ENCODE results near the gene TSSK3.
"Not testable (repeated sequence)": the region's sequence is repeated elsewhere in the genome, so short reads cannot be mapped to it uniquely, and the experiment has no call there.

TSSK3 gene

GRCh38 chr1:32338637-32339145 lies 23.6 kb upstream of the TSSK3 start:
- DNase-seq: no peak

GRCh38 chr1:32339363-32339978 lies 22.9 kb upstream of the TSSK3 start:
- DNase-seq: no peak

GRCh38 chr1:32341186-32341757 lies 21.1 kb upstream of the TSSK3 start:
- peak; percentile 20 for DNase-seq

- no peak for DNase-seq
These were observed 20.4 kb upstream of the TSSK3 start for GRCh38 chr1:32341971-32342370.

GRCh38 chr1:32342704-32343103 lies 19.6 kb upstream of the TSSK3 start:
- DNase-seq: no peak

- DNase-seq: no peak
These were observed 17.0 kb upstream of the TSSK3 start for GRCh38 chr1:32345289-32345827.

GRCh38 chr1:32346532-32347157 lies 15.7 kb upstream of the TSSK3 start:
- no peak for DNase-seq

GRCh38 chr1:32349211-32349708 lies 13.1 kb upstream of the TSSK3 start:
- no peak for DNase-seq

GRCh38 chr1:32350785-32351398 lies 11.4 kb upstream of the TSSK3 start:
- peak; percentile 88 for DNase-seq

- peak; percentile 92 for DNase-seq
These were observed 10.7 kb upstream of the TSSK3 start for GRCh38 chr1:32351399-32352238.

- no peak for DNase-seq
These were observed 10.0 kb upstream of the TSSK3 start for GRCh38 chr1:32352239-32352745.

- no peak for DNase-seq
These were observed 9.4 kb upstream of the TSSK3 start for GRCh38 chr1:32352831-32353383.

GRCh38 chr1:32353431-32353830 lies 8.9 kb upstream of the TSSK3 start:
- DNase-seq: no peak

GRCh38 chr1:32353886-32354570 lies 8.3 kb upstream of the TSSK3 start:
- no peak for DNase-seq

GRCh38 chr1:32355778-32356177 lies 6.6 kb upstream of the TSSK3 start:
- not testable (repeated sequence) for DNase-seq

GRCh38 chr1:32356478-32356877 lies 5.9 kb upstream of the TSSK3 start:
- DNase-seq: no peak

- no peak for DNase-seq
These were observed 4.7 kb upstream of the TSSK3 start for GRCh38 chr1:32357614-32358013.

GRCh38 chr1:32358435-32358834 lies 3.9 kb upstream of the TSSK3 start:
- DNase-seq: no peak

GRCh38 chr1:32361308-32361673 lies 1.0 kb upstream of the TSSK3 start:
- no peak for DNase-seq

- peak; percentile 56 for DNase-seq
These were observed 465 bp upstream of the TSSK3 start for GRCh38 chr1:32361674-32362473.

Measured in midbrain (tissue), 1 donor.